Nephron progenitor cell (in vitro differentiated cells): Measurements from ENCODE around the gene ZFYVE9.

Source experiments
- DNase-seq: peaks from one replicate; pipeline ENCODE4 v3.0.0; 2021
- H3K27ac Mint-ChIP-seq: 2 replicates; pipeline ENCODE4 v1.8.0; 2021; ENCODE audit warnings: mild to moderate bottlenecking, moderate library complexity, mixed read lengths
- H3K27me3 Mint-ChIP-seq: 2 replicates; pipeline ENCODE4 v1.8.0; 2021; ENCODE audit warnings: mild to moderate bottlenecking, low read depth, mixed read lengths; ENCODE audit not compliant: poor library complexity
- H3K36me3 Mint-ChIP-seq: 2 replicates; pipeline ENCODE4 v1.8.0; 2021; ENCODE audit warnings: low read depth, mixed read lengths
- H3K4me1 Mint-ChIP-seq: 2 replicates; pipeline ENCODE4 v1.8.0; 2021; ENCODE audit warnings: mixed read lengths
- H3K4me3 Mint-ChIP-seq: 2 replicates; pipeline ENCODE4 v1.8.0; 2021; ENCODE audit warnings: mild to moderate bottlenecking, moderate library complexity, mixed read lengths
- H3K9me3 Mint-ChIP-seq: 2 replicates; pipeline ENCODE4 v1.8.0; 2021; ENCODE audit warnings: mild to moderate bottlenecking, moderate library complexity, mixed read lengths
- TF ChIP-seq, protein P1 (sequence below): fragments of 200-600 bp; sonication (generic); IDR thresholded peaks from 2 replicates; pipeline ENCODE4 v1.5.0; 2021; ENCODE audit warnings: antibody characterized with exemption

ZFYVE9 gene

DNA sequence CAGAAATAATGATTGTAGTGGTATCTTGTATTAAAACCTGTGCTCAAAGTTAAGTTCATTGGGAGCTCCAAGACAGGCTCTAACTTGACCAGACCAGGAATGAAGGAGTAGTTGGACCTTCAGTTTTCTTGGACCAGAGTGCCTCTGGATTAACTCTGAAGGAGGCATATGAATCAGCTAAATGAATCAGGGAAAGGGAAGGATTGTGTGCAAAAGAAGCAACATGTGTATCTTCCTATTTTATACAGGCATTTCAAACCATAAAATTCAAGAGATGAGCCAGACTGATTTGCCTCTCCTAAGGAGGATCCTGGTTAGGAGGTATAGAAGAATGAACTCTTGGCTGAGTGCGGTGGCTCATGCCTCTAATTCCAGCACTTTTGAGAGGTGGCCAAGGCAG lies 152.7 kb downstream of the ZFYVE9 start:
- Mint-ChIP-seq H3K9me3 (peaks cover 6% of the 10 kb centered on the region), H3K27me3 (no peaks in the 10 kb centered on the region), H3K4me3 (no peak overlapping the region), H3K36me3 (peaks cover 35% of the 10 kb centered on the region), H3K27ac (no peak overlapping the region), H3K4me1 (no peaks in the 10 kb centered on the region)
- TF ChIP-seq, protein P1, sequence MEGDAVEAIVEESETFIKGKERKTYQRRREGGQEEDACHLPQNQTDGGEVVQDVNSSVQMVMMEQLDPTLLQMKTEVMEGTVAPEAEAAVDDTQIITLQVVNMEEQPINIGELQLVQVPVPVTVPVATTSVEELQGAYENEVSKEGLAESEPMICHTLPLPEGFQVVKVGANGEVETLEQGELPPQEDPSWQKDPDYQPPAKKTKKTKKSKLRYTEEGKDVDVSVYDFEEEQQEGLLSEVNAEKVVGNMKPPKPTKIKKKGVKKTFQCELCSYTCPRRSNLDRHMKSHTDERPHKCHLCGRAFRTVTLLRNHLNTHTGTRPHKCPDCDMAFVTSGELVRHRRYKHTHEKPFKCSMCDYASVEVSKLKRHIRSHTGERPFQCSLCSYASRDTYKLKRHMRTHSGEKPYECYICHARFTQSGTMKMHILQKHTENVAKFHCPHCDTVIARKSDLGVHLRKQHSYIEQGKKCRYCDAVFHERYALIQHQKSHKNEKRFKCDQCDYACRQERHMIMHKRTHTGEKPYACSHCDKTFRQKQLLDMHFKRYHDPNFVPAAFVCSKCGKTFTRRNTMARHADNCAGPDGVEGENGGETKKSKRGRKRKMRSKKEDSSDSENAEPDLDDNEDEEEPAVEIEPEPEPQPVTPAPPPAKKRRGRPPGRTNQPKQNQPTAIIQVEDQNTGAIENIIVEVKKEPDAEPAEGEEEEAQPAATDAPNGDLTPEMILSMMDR, result no peak
- DNase-seq, result no peak

DNA sequence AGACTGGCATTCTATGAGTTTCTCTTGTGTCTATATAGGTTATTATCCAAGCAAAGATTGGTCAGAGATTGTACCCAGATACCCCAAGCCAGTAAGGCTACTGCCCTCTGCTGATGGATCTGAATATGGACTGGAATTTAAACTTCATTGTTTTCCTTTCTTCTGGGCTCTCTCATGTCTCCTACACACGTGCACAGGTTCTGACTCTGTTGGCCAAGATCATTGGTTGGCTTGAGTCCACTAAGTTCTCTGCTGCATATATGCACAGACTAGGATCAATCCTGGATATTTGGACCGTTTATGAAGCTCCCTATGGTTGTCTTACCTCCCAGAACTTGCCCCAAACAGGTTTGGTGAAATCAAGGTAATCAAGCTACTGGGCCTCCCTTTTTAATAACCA lies 154.5 kb downstream of the ZFYVE9 start:
- DNase-seq, result no peak
- Mint-ChIP-seq H3K9me3 (peaks cover 6% of the 10 kb centered on the region), H3K4me3 (no peak overlapping the region), H3K36me3 (peaks cover 40% of the 10 kb centered on the region), H3K4me1 (no peaks in the 10 kb centered on the region), H3K27me3 (no peaks in the 10 kb centered on the region), H3K27ac (no peak overlapping the region)
- TF ChIP-seq, protein P1, result peak; percentile 60

DNA sequence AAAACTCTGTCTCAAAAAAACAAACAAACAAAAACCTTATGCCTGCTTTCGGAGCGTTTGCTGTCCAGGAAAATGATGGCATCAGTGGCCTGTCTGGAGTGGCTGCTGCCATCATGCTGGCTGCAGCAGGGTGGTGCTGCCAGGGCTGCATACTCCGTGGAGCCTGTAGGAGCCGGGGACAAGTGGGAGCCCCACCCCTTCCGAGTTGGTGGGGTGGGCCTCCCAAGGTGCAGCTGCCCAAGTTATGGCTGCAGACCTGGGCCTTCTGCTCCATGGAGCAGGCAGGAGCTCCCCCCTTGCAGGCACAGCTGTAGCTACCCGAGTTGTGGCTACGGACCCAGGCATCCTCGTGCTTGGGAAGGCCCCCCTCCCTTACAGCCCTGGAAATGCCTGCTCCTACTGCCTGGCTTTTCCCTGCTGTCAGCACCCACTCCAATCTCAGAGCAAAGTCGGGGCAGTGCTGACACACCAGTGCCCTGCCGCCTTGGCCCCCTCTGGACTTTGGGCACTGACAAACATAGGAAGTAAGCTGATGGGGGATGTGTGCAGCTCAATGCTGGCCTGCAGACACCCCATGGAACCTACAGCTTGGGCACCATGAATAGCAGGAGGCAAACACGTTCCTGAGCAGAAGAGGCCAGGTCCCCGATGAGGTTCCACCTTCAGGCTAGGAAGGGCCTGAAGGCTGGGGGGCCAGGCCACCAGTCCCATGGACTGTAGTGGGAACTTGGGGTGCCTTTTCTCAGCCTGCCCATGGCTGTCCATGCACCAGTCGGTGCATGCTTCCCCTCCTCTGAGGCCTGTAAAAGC lies 163.7 kb downstream of the ZFYVE9 start:
- Mint-ChIP-seq H3K4me3 (no peak overlapping the region), H3K9me3 (no peaks in the 10 kb centered on the region), H3K36me3 (peaks cover 45% of the 10 kb centered on the region), H3K4me1 (no peaks in the 10 kb centered on the region), H3K27me3 (no peaks in the 10 kb centered on the region), H3K27ac (no peak overlapping the region)
- TF ChIP-seq, protein P1, result no peak
- DNase-seq, result no peak

DNA sequence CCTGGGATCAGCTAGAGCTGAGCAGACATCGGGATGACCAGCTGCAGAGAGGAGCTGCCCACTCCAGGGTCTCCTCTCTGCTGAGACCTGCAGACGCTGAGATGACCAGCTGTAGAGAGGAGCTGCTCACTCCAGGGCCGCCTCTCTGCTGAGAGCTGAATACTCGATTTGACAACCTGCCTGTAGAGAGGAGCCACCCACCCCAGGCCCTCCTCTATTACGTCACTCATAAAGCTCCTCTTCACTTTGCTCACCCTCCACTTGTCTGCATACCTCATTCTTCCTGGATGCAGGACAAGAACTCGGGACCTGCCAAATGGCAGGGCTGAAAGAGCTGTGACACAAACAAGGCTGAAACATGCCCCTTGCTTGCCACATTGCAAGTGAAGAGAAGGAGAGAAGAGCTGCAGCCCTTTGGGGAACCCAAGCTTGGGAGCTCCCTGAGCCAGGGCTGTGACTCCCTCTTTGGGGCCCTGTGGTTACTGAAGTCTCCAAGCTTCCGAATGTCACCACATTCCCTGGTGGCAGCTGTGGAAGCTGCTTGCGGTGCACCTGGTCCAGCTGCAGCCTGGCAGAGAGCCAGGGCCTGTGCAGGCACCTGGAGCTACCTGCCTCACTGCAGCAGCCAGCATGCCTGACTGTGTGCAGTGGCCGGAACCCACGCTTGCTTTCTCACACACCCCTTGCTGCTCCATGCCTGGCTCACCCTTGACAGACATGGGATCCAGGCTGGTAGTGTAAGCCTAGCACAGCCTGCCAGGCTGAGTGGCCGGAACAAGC lies 164.5 kb downstream of the ZFYVE9 start:
- peak overlapping the region; percentile 59 for H3K27ac Mint-ChIP-seq
- no peaks in the 10 kb centered on the region for H3K4me1 Mint-ChIP-seq
- H3K4me3 Mint-ChIP-seq, result no peak overlapping the region
- no peaks in the 10 kb centered on the region for H3K27me3 Mint-ChIP-seq
- no peak for DNase-seq
- H3K9me3 Mint-ChIP-seq, result no peaks in the 10 kb centered on the region
- TF ChIP-seq, protein P1, result no peak
- peaks cover 50% of the 10 kb centered on the region for H3K36me3 Mint-ChIP-seq

DNA sequence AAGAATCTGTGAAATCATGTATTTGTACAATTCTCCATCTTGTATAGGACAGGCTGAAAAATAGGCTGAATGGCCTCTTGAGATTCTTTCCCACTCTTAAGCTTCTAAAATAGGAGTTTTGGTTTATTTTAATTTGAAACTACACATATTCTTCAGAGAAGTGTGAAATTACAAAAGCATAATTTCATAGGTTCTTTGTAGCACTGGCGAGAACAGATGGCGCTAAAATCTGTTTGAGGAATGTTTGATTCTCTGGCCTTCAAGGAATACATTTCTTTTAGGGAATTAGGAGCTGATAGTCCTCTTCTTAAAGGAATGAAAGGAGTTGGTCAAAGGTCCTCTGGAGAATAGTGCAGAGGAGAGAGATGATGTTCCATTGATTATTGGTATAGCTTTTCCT lies 179.2 kb downstream of the ZFYVE9 start:
- DNase-seq, result no peak
- Mint-ChIP-seq H3K4me1 (peaks cover 5% of the 10 kb centered on the region), H3K4me3 (no peak overlapping the region), H3K27me3 (no peaks in the 10 kb centered on the region), H3K9me3 (no peaks in the 10 kb centered on the region), H3K27ac (no peak overlapping the region), H3K36me3 (peaks cover 37% of the 10 kb centered on the region)
- TF ChIP-seq, protein P1, result no peak
